Endodermal cell (in vitro differentiated cells): ENCODE data around the gene BRSK1. TPM values are rescaled to one million over a fixed set of nuclear protein-coding genes. Genes with fewer than 3 reads are reported as not detected.

Experiments used
- DNase-seq: peaks from one replicate; pipeline ENCODE4 v3.0.0-alpha.2; 2017
- H3K27ac ChIP-seq: 2 replicates; pipeline ENCODE4 v1.5.1; 2013; ENCODE audit warnings: mild to moderate bottlenecking, low read depth, low read length, moderate library complexity
- H3K27me3 ChIP-seq: 2 replicates; pipeline ENCODE4 v1.6.1; 2013; ENCODE audit warnings: mild to moderate bottlenecking, low read length, moderate library complexity; ENCODE audit not compliant: insufficient read depth, control insufficient read depth, poor library complexity, severe bottlenecking
- H3K36me3 ChIP-seq: 2 replicates; pipeline ENCODE4 v1.7.0; 2013; ENCODE audit warnings: mild to moderate bottlenecking, low read length, moderate library complexity; ENCODE audit not compliant: control insufficient read depth, insufficient read depth
- H3K4me1 ChIP-seq: one replicate; pipeline ENCODE4 v1.7.0; 2013; ENCODE audit warnings: low read length; ENCODE audit not compliant: control insufficient read depth, insufficient read depth
- H3K4me3 ChIP-seq: 2 replicates; pipeline ENCODE4 v1.5.1; 2013; ENCODE audit warnings: mild to moderate bottlenecking, low read length, moderate library complexity
- H3K9ac ChIP-seq: 2 replicates; pipeline ENCODE4 v1.6.1; 2013; ENCODE audit warnings: mild to moderate bottlenecking, low read length, moderate library complexity; ENCODE audit not compliant: poor library complexity, severe bottlenecking; ENCODE audit errors: extremely low read depth
- H3K9me3 ChIP-seq: 2 replicates; pipeline ENCODE4 v1.6.1; 2013; ENCODE audit warnings: mild to moderate bottlenecking, low read length, moderate library complexity; ENCODE audit not compliant: control insufficient read depth
- H3K27ac Mint-ChIP-seq: 2 replicates; pipeline ENCODE4 v1.8.0; 2020; ENCODE audit warnings: mixed read lengths
- H3K27me3 Mint-ChIP-seq: 2 replicates; pipeline ENCODE4 v1.8.0; 2021; ENCODE audit warnings: mild to moderate bottlenecking, mixed read lengths; ENCODE audit not compliant: insufficient read depth
- H3K36me3 Mint-ChIP-seq: 2 replicates; pipeline ENCODE4 v1.8.0; 2020; ENCODE audit warnings: low read depth, mixed read lengths
- H3K4me1 Mint-ChIP-seq: 2 replicates; pipeline ENCODE4 v1.8.0; 2020; ENCODE audit warnings: mixed read lengths
- H3K4me3 Mint-ChIP-seq: 2 replicates; pipeline ENCODE4 v1.8.0; 2020; ENCODE audit warnings: mild to moderate bottlenecking, moderate library complexity, mixed read lengths
- H3K9me3 Mint-ChIP-seq: 2 replicates; pipeline ENCODE4 v1.8.0; 2020; ENCODE audit warnings: mild to moderate bottlenecking, mixed read lengths
- WGBS, 2 experiments: methylation state at CpG; one replicate each; pipeline versions ENCODE4 v1.1.5 to v1.1.7; 2013; ENCODE audit warnings: missing lambda C conversion rate in 2 of 2, mixed read lengths in 1 of 2; ENCODE audit not compliant: insufficient coverage in 1 of 2, insufficient read length in 1 of 2; 5-methylcytosine and 5-hydroxymethylcytosine counted together
- total RNA-seq, 2 donors: library from RNA; stranded (reverse); fragmentation: NEBNext Ultra II Directional in 1 of 2; extraction: Animal tissue kit (Norgen Biotek cat#: 25700) in 1 of 2; gene quantifications; 2 replicates in 1 of 2; 3 replicates in 1 of 2; pipeline ENCODE4 v1.2.1, GENCODE V29; 2021
- TF ChIP-seq, protein P1 (sequence below): fragments of 200-600 bp; sonication (generic); conservative IDR thresholded peaks from 2 replicates; pipeline ENCODE4 v1.5.0; 2021; ENCODE audit warnings: antibody characterized with exemption, mild to moderate bottlenecking

BRSK1 gene
- total RNA-seq, 2 donors from 2014 or later: 75.9 to 91.4 TPM

DNA sequence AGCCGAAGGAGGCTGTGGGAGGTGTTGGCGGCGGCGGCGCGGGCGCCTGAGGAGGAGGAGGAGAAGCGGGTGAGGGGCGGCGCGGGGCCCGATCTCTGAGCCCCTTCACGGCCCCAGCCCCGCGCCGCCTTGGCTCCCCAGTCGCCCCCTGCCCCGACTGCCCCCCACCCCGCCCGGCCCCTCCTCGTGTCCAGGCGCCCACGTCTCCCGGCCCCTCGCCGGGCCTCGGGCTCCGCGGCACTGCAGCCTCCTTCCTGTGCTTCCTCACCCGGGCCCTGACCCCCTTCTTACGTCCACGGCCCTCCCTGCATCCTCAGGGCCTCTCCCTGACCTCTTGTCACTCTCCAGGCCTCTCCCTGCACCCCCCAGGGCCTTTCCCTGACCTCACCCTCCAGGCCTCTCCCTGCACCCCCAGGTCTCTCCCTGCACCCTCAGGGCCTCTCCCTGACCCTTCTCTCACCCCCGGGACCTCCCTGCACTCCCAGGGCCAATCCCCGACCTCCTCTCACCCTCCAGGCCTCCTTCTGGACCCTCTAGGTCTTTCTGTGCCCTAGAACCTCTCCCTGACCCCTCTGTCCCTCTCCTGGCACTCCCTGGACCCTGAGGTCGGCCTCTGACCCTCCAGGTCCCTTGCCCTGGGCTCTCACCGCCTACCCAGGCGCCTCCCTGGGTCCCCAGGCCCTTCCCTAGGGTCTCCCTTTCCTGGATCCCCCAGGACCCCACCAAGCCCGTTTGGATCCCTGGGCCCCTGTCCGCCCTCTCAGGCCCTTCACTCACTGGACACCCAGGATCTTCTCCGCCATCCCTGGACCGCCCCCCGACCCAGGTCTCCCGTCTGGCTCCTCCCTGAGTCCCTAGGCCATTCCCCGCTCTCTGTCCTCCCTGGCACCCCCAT lies 56.3 kb downstream of the BRSK1 start:
- H3K36me3 Mint-ChIP-seq: peaks cover 34% of the 10 kb centered on the region
- H3K9me3 ChIP-seq: no peaks in the 10 kb centered on the region
- peaks cover 29% of the 10 kb centered on the region for H3K36me3 ChIP-seq
- peak overlapping the region; percentile 100 for H3K27ac Mint-ChIP-seq
- 3 to 10% methylated on average over 7 to 40 of the region's 44 CpGs for WGBS, 2 experiments
- peak overlapping the region; percentile 94 for H3K4me3 ChIP-seq
- no peaks in the 10 kb centered on the region for H3K9me3 Mint-ChIP-seq
- peak overlapping the region; percentile 82 for H3K27ac ChIP-seq
- no peaks in the 10 kb centered on the region for H3K4me1 ChIP-seq
- peak overlapping the region; percentile 88 for H3K9ac ChIP-seq
- TF ChIP-seq, protein P1, sequence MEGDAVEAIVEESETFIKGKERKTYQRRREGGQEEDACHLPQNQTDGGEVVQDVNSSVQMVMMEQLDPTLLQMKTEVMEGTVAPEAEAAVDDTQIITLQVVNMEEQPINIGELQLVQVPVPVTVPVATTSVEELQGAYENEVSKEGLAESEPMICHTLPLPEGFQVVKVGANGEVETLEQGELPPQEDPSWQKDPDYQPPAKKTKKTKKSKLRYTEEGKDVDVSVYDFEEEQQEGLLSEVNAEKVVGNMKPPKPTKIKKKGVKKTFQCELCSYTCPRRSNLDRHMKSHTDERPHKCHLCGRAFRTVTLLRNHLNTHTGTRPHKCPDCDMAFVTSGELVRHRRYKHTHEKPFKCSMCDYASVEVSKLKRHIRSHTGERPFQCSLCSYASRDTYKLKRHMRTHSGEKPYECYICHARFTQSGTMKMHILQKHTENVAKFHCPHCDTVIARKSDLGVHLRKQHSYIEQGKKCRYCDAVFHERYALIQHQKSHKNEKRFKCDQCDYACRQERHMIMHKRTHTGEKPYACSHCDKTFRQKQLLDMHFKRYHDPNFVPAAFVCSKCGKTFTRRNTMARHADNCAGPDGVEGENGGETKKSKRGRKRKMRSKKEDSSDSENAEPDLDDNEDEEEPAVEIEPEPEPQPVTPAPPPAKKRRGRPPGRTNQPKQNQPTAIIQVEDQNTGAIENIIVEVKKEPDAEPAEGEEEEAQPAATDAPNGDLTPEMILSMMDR: no peak
- DNase-seq: peak; percentile 78
- peak overlapping the region; percentile 89 for H3K4me3 Mint-ChIP-seq
- peaks cover 8% of the 10 kb centered on the region for H3K27me3 Mint-ChIP-seq
- H3K27me3 ChIP-seq: no peaks in the 10 kb centered on the region
- peaks cover 12% of the 10 kb centered on the region for H3K4me1 Mint-ChIP-seq

DNA sequence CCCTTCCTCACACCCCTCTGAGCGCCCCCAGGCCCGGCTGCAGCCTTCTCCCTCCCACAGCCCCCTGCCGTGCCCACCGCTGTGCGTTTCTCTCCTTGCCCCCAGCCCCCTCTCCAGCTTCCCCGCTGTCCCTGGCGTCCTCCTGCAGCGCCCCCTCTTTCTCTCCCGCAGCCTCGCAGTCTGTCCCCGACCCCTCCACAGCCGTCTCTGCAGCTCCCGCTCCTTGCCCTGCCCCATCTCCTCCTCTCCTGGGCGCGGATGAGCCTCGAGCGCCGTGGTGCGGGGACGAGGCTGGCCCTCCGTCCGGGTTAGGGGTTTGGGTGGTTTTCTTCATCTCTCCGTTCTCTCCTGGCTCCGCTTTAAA lies 57.0 kb downstream of the BRSK1 start:
- no peaks in the 10 kb centered on the region for H3K9me3 ChIP-seq
- TF ChIP-seq, protein P1: peak; percentile 24
- H3K4me1 ChIP-seq: no peaks in the 10 kb centered on the region
- Mint-ChIP-seq H3K4me1 (peaks cover 12% of the 10 kb centered on the region), H3K36me3 (peaks cover 40% of the 10 kb centered on the region), H3K4me3 (peak overlapping the region; percentile 89), H3K9me3 (no peaks in the 10 kb centered on the region), H3K27me3 (peaks cover 8% of the 10 kb centered on the region), H3K27ac (peak overlapping the region; percentile 96)
- peak overlapping the region; percentile 82 for H3K27ac ChIP-seq
- peaks cover 35% of the 10 kb centered on the region for H3K36me3 ChIP-seq
- no peak for DNase-seq
- 0 to 1% methylated on average over 4 to 23 of the region's 24 CpGs for WGBS, 2 experiments
- no peaks in the 10 kb centered on the region for H3K27me3 ChIP-seq
- H3K9ac ChIP-seq: peak overlapping the region; percentile 88
- peak overlapping the region; percentile 94 for H3K4me3 ChIP-seq

DNA sequence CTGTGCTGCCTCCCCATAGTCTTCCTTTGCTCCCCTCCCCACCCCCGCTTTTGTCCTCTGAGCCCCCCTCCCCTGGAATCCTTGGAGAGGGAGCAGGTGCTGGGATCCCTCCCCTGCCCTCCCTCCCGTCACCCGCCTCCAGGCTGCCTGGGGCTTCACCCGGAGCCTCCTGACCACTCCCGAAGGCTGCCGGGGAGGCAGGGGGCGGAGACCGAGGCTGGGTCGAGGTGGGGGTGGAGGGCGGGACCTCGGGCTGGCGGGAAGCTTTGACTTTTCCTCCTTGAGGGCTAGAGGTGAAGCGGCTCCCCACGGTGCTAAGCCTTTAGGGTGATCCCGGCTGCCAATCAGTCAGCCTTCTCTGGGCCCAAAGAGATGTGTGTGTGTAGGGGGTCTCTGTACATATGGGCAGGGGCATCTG lies 57.4 kb downstream of the BRSK1 start:
- H3K4me3 ChIP-seq: peak overlapping the region; percentile 94
- no peaks in the 10 kb centered on the region for H3K27me3 ChIP-seq
- peaks cover 8% of the 10 kb centered on the region for H3K27me3 Mint-ChIP-seq
- H3K36me3 Mint-ChIP-seq: peaks cover 41% of the 10 kb centered on the region
- peak overlapping the region; percentile 82 for H3K27ac ChIP-seq
- peaks cover 12% of the 10 kb centered on the region for H3K4me1 Mint-ChIP-seq
- no peaks in the 10 kb centered on the region for H3K9me3 ChIP-seq
- H3K4me1 ChIP-seq: no peaks in the 10 kb centered on the region
- H3K9me3 Mint-ChIP-seq: no peaks in the 10 kb centered on the region
- TF ChIP-seq, protein P1: no peak
- DNase-seq: peak; percentile 94
- peaks cover 35% of the 10 kb centered on the region for H3K36me3 ChIP-seq
- H3K27ac Mint-ChIP-seq: peak overlapping the region; percentile 96
- peak overlapping the region; percentile 89 for H3K4me3 Mint-ChIP-seq
- WGBS, 2 experiments: 6% methylated on average over 14 of the region's 15 CpGs; no CpG with 5 or more reads in 1 of the 2 experiments
- H3K9ac ChIP-seq: peak overlapping the region; percentile 88
